GM19395 (cell line): Measurements from ENCODE around the gene LGALS8.
"Not testable (repeated sequence)": the region's sequence is repeated elsewhere in the genome, so short reads cannot be mapped to it uniquely, and the experiment has no call there.

Source experiments
- ATAC-seq: cut with Tn5 transposase; IDR thresholded peaks from one replicate; pipeline ENCODE4 v1.9.1; 2021; ENCODE audit warnings: mild to moderate bottlenecking, moderate library complexity; ENCODE audit not compliant: unreplicated experiment

The LGALS8 gene

GRCh38 chr1:236523704-236524141 is at the start of gene LGALS8:
TSS of gene LGALS8 (plus strand) at chr1:236523982. CDS start at chr1:236526071, 2,089 bp downstream.
- ATAC-seq = peak; percentile 70

GRCh38 chr1:236476019-236476418 is 47.8 kb upstream of the LGALS8 start:
- ATAC-seq = no peak

GRCh38 chr1:236480758-236481436 is 42.9 kb upstream of the LGALS8 start:
- ATAC-seq = no peak

- ATAC-seq = no peak
Observed at GRCh38 chr1:236484310-236484971, 39.3 kb upstream of the LGALS8 start.

GRCh38 chr1:236486356-236487002 is 37.3 kb upstream of the LGALS8 start:
- no peak for ATAC-seq

- not testable (repeated sequence) for ATAC-seq
Observed at GRCh38 chr1:236489161-236489560, 34.6 kb upstream of the LGALS8 start.

- peak; percentile 65 for ATAC-seq
Observed at GRCh38 chr1:236489710-236490377, 33.9 kb upstream of the LGALS8 start.

GRCh38 chr1:236491469-236492136 is 32.2 kb upstream of the LGALS8 start:
- ATAC-seq = no peak

- no peak for ATAC-seq
Observed at GRCh38 chr1:236492378-236492777, 31.4 kb upstream of the LGALS8 start.

- no peak for ATAC-seq
Observed at GRCh38 chr1:236494082-236494481, 29.7 kb upstream of the LGALS8 start.

GRCh38 chr1:236494586-236495466 is 29.0 kb upstream of the LGALS8 start:
- ATAC-seq = no peak

GRCh38 chr1:236495467-236496112 is 28.2 kb upstream of the LGALS8 start:
- ATAC-seq = no peak

GRCh38 chr1:236497908-236498307 is 25.9 kb upstream of the LGALS8 start:
- ATAC-seq = no peak

- ATAC-seq = no peak
Observed at GRCh38 chr1:236501093-236501492, 22.7 kb upstream of the LGALS8 start.

GRCh38 chr1:236502579-236502971 is 21.2 kb upstream of the LGALS8 start:
- no peak for ATAC-seq

GRCh38 chr1:236502972-236503639 is 20.7 kb upstream of the LGALS8 start:
- ATAC-seq = no peak

- not testable (repeated sequence) for ATAC-seq
Observed at GRCh38 chr1:236504338-236504737, 19.4 kb upstream of the LGALS8 start.

GRCh38 chr1:236507022-236507700 is 16.6 kb upstream of the LGALS8 start:
- no peak for ATAC-seq
